H1 (cell line): ENCODE measurements around the gene KRT37.

Source experiments
- CEBPB ChIP-seq: IDR thresholded peaks from 2 replicates; pipeline ENCODE4 v1.6.1; 2012; ENCODE audit warnings: low read depth, low read length
- POLR2A ChIP-seq, 2 experiments: IDR thresholded peaks; 1 replicate in 1 of 2; 2 replicates in 1 of 2; pipeline ENCODE4 v1.6.1; 2011; ENCODE audit warnings: low read depth in 2 of 2, low read length in 2 of 2, mild to moderate bottlenecking in 2 of 2; ENCODE audit errors: control extremely low read depth in 1 of 2
- SIN3A ChIP-seq, 2 experiments: IDR thresholded peaks in 1 of 2; conservative IDR thresholded peaks in 1 of 2; 2 replicates each; pipeline ENCODE4 v1.6.1; 2011 to 2012; ENCODE audit warnings: low read length in 2 of 2, improper control_type of control experiment in 1 of 2, low read depth in 1 of 2, mild to moderate bottlenecking in 1 of 2
- TCF12 ChIP-seq: IDR thresholded peaks from 2 replicates; pipeline ENCODE4 v1.6.1; 2011; ENCODE audit warnings: low read depth, mild to moderate bottlenecking, low read length
- TF ChIP-seq, protein P1 (sequence below), 3 experiments: IDR thresholded peaks; 1 replicate in 2 of 3; 2 replicates in 1 of 3; pipeline versions ENCODE4 v1.5.1 to v1.6.1; 2011; ENCODE audit warnings: low read length in 3 of 3, mild to moderate bottlenecking in 3 of 3, inconsistent platforms in 2 of 3, low read depth in 1 of 3, moderate library complexity in 1 of 3; ENCODE audit not compliant: insufficient read depth in 1 of 3; ENCODE audit errors: control extremely low read depth in 1 of 3

DNA sequence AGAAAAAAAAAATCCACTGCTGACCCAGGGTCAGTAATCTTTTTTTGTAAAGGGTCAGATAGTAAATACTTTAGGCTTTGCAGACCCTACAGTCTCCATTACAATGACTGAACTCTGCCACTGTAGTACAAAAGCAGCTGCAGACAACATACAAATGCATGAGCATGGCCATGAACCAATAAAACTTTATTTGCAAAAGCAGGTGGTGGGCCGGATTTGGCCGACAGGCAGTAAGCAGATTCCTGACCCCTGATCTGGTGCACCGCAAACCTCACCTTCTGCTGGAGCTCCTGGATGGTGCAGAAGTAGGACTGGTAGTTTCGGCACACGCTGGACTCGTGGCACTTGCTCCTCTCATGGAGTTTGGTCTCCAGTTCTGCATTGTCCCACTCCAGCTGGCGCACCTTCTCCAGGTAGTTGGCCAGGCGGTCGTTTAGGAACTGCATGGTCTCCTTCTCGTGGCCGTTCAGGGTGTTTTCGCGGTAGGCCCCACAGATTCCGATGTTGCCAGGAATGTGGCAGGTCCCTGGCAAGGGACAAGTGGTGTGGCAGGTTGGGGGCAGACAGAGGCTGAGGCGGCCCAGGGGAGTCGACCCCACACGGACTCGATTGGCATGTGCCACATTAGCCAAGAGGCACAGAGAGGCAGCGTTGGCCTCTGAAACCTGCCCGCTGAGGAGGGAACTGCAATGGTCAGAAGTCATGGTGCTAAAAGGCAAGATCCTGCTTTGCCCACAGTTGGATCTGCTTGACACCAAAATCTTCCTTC, 13.1 kb downstream of the KRT37 start:
- TF ChIP-seq CEBPB (no peak), SIN3A (conservative IDR thresholded peaks at IDR 0.05 in 1 of 2, IDR thresholded peaks at IDR 0.05 in 1 of 2; ENCODE audit: low read depth in 1 of 2, low read length in 2 of 2) (no peak), POLR2A (IDR thresholded peaks at IDR 0.05; ENCODE audit: control extremely low read depth in 1 of 2, low read depth in 2 of 2, low read length in 2 of 2) (no peak), TCF12 (no peak)
- TF ChIP-seq, protein P1, sequence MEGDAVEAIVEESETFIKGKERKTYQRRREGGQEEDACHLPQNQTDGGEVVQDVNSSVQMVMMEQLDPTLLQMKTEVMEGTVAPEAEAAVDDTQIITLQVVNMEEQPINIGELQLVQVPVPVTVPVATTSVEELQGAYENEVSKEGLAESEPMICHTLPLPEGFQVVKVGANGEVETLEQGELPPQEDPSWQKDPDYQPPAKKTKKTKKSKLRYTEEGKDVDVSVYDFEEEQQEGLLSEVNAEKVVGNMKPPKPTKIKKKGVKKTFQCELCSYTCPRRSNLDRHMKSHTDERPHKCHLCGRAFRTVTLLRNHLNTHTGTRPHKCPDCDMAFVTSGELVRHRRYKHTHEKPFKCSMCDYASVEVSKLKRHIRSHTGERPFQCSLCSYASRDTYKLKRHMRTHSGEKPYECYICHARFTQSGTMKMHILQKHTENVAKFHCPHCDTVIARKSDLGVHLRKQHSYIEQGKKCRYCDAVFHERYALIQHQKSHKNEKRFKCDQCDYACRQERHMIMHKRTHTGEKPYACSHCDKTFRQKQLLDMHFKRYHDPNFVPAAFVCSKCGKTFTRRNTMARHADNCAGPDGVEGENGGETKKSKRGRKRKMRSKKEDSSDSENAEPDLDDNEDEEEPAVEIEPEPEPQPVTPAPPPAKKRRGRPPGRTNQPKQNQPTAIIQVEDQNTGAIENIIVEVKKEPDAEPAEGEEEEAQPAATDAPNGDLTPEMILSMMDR (IDR thresholded peaks at IDR 0.05; ENCODE audit: control extremely low read depth in 1 of 3, insufficient read depth in 1 of 3, low read depth in 1 of 3, low read length in 3 of 3): no peak
